ENCODE results near the gene NDUFV3.
"Not testable (repeated sequence)": the region's sequence is repeated elsewhere in the genome, so short reads cannot be mapped to it uniquely, and the experiment has no call there.

Gene NDUFV3

GRCh38 chr21:42858185-42858847, 34.8 kb upstream of the NDUFV3 start:
- DNase-seq = no peak

- no peak for DNase-seq
Observed at GRCh38 chr21:42858957-42859890, 33.9 kb upstream of the NDUFV3 start.

- no peak for DNase-seq
Observed at GRCh38 chr21:42859891-42860230, 33.2 kb upstream of the NDUFV3 start.

GRCh38 chr21:42860345-42860744, 32.8 kb upstream of the NDUFV3 start:
- DNase-seq = no peak

- DNase-seq = no peak
Observed at GRCh38 chr21:42861311-42861847, 31.7 kb upstream of the NDUFV3 start.

- no peak for DNase-seq
Observed at GRCh38 chr21:42861848-42862400, 31.2 kb upstream of the NDUFV3 start.

GRCh38 chr21:42862774-42863503, 30.2 kb upstream of the NDUFV3 start:
- no peak for DNase-seq

GRCh38 chr21:42863504-42863870, 29.6 kb upstream of the NDUFV3 start:
- no peak for DNase-seq

- DNase-seq = no peak
Observed at GRCh38 chr21:42864286-42864685, 28.8 kb upstream of the NDUFV3 start.

- no peak for DNase-seq
Observed at GRCh38 chr21:42864815-42865775, 28.0 kb upstream of the NDUFV3 start.

GRCh38 chr21:42865776-42866160, 27.3 kb upstream of the NDUFV3 start:
- no peak for DNase-seq

- DNase-seq = no peak
Observed at GRCh38 chr21:42868196-42868595, 24.9 kb upstream of the NDUFV3 start.

GRCh38 chr21:42873096-42873495, 20.0 kb upstream of the NDUFV3 start:
- no peak for DNase-seq

GRCh38 chr21:42875811-42876210, 17.3 kb upstream of the NDUFV3 start:
- not testable (repeated sequence) for DNase-seq

GRCh38 chr21:42878678-42878992, 14.5 kb upstream of the NDUFV3 start:
- no peak for DNase-seq

GRCh38 chr21:42878993-42879787, 13.9 kb upstream of the NDUFV3 start, which contains the start of gene WDR4:
WDR4 (minus strand) TSS chr21:42879539; CDS start chr21:42879495, 44 bp downstream.
- peak; percentile 94 for DNase-seq

- DNase-seq = no peak
Observed at GRCh38 chr21:42880352-42880751, 12.8 kb upstream of the NDUFV3 start.

- no peak for DNase-seq
Observed at GRCh38 chr21:42883921-42884320, 9.2 kb upstream of the NDUFV3 start.

GRCh38 chr21:42887326-42887725, 5.8 kb upstream of the NDUFV3 start:
- DNase-seq = no peak

GRCh38 chr21:42892582-42892930, 553 bp upstream of the NDUFV3 start:
- DNase-seq = no peak

GRCh38 chr21:42900446-42900845, 7.3 kb downstream of the NDUFV3 start:
- no peak for DNase-seq

Data from NCI-H226 (cell line).